ENCODE data around the gene ZNF557. TPM values are rescaled to one million over a fixed set of nuclear protein-coding genes. Genes with fewer than 3 reads are reported as not detected.

Gene ZNF557
- total and polyA plus RNA-seq, 12 donors = 1.1 to 5.8 (median 3.9) TPM

GRCh38 chr19:7098701-7099596 lies 29.4 kb downstream of the ZNF557 start:
- H3K4me1 ChIP-seq = peaks cover 0 to 18% (median 7%) of the 10 kb centered on the region in 9 donors
- no peak for TF ChIP-seq CTCF (IDR thresholded peaks at IDR 0.05)
- peaks cover 0 to 5% (median 0%) of the 10 kb centered on the region in 9 donors for H3K36me3 ChIP-seq
- DNase-seq = peak; percentile 93 to 95
- H3K27me3 ChIP-seq = no peaks in the 10 kb centered on the region
- peak; percentile 94 to 98 (median 96) for ATAC-seq
- peaks cover 0 to 42% (median 8%) of the 10 kb centered on the region in 11 donors for H3K9me3 ChIP-seq
- peak overlapping the region; percentile 46 to 89 (median 64) for H3K4me3 ChIP-seq
- H3K27ac ChIP-seq = peak overlapping the region; percentile 83 to 99 (median 94)
- 0 to 1% methylated on average over 78 of the region's 78 CpGs for WGBS, 2 donors
- intact Hi-C loops (cut with DNase I) = loop anchor here in 1 of 10 donors (5.0 kb wide), 2 partner anchors 357 to 1322 kb away; no protein-coding TSS in a partner anchor

GRCh38 chr19:7099597-7099921 lies 30.1 kb downstream of the ZNF557 start:
- no peak for ATAC-seq
- Histone ChIP-seq H3K27me3 (no peaks in the 10 kb centered on the region), H3K36me3 (peaks cover 0 to 5% (median 0%) of the 10 kb centered on the region in 9 donors), H3K9me3 (peaks cover 0 to 36% (median 6%) of the 10 kb centered on the region in 11 donors), H3K4me3 (peak overlapping the region; percentile 46 to 89 (median 64)), H3K27ac (peak overlapping the region; percentile 83 to 99 (median 94)), H3K4me1 (peaks cover 0 to 21% (median 7%) of the 10 kb centered on the region in 9 donors)
- TF ChIP-seq CTCF (IDR thresholded peaks at IDR 0.05) = no peak
- 12 to 13% methylated on average over 9 of the region's 9 CpGs for WGBS, 2 donors
- intact Hi-C loops (cut with DNase I) = loop anchor here in 1 of 10 donors (5.0 kb wide), 2 partner anchors 357 to 1322 kb away; no protein-coding TSS in a partner anchor
- no peak for DNase-seq

GRCh38 chr19:7101498-7102253 lies 32.2 kb downstream of the ZNF557 start:
- Histone ChIP-seq H3K27me3 (no peaks in the 10 kb centered on the region), H3K36me3 (no peaks in the 10 kb centered on the region), H3K4me1 (peaks cover 0 to 23% (median 7%) of the 10 kb centered on the region in 9 donors), H3K9me3 (peaks cover 0 to 15% (median 0%) of the 10 kb centered on the region in 11 donors), H3K4me3 (no peak overlapping the region), H3K27ac (no peak overlapping the region)
- intact Hi-C loops (cut with DNase I) = loop anchor here in 8 of 10 donors (1.0 to 10.0 kb wide), 7 partner anchors 46 to 696 kb away; partner anchors contain the start of gene MCEMP1 (in 1 of the 8)
- 62 to 65% methylated on average over 19 of the region's 19 CpGs for WGBS, 2 donors
- DNase-seq (no peak), ATAC-seq (no peak)
- no peak for TF ChIP-seq CTCF (IDR thresholded peaks at IDR 0.05)
